Neutrophil (primary cell): ENCODE measurements around the gene DRD3.

Experiments
- H3K27ac ChIP-seq: fragments of 200-600 bp; sonication (generic); 2 replicates; pipeline ENCODE4 v1.5.1; 2016; ENCODE audit warnings: mild to moderate bottlenecking, moderate library complexity
- H3K27me3 ChIP-seq: fragments of 200-600 bp; sonication (generic); 2 replicates; pipeline ENCODE4 v1.6.0; 2016; ENCODE audit warnings: mild to moderate bottlenecking
- H3K36me3 ChIP-seq: fragments of 200-600 bp; sonication (generic); 2 replicates; pipeline ENCODE4 v1.5.1; 2017
- H3K4me1 ChIP-seq, 2 experiments: fragments of 200-600 bp in 1 of 2; sonication (generic) in 1 of 2; 1 replicate in 1 of 2; 2 replicates in 1 of 2; pipeline versions ENCODE4 v1.5.1 to v1.6.1; 2013 to 2016; ENCODE audit warnings: low read depth in 1 of 2, low read length in 1 of 2, mild to moderate bottlenecking in 1 of 2, moderate library complexity in 1 of 2; ENCODE audit not compliant: control insufficient read depth in 1 of 2, insufficient read depth in 1 of 2
- H3K4me3 ChIP-seq, 2 experiments: fragments of 200-600 bp in 1 of 2; sonication (generic) in 1 of 2; 1 replicate in 1 of 2; 2 replicates in 1 of 2; pipeline ENCODE4 v1.5.1; 2013 to 2016; ENCODE audit warnings: low read depth in 1 of 2, low read length in 1 of 2, mild to moderate bottlenecking in 1 of 2, moderate library complexity in 1 of 2
- H3K9me3 ChIP-seq: fragments of 200-600 bp; sonication (generic); 2 replicates; pipeline ENCODE4 v1.5.1; 2016
- TF ChIP-seq, protein P1 (sequence below): fragments of 200-600 bp; sonication (generic); IDR thresholded peaks from 2 replicates; pipeline ENCODE4 v1.5.1; 2016; ENCODE audit warnings: antibody characterized with exemption

DRD3 gene

DNA sequence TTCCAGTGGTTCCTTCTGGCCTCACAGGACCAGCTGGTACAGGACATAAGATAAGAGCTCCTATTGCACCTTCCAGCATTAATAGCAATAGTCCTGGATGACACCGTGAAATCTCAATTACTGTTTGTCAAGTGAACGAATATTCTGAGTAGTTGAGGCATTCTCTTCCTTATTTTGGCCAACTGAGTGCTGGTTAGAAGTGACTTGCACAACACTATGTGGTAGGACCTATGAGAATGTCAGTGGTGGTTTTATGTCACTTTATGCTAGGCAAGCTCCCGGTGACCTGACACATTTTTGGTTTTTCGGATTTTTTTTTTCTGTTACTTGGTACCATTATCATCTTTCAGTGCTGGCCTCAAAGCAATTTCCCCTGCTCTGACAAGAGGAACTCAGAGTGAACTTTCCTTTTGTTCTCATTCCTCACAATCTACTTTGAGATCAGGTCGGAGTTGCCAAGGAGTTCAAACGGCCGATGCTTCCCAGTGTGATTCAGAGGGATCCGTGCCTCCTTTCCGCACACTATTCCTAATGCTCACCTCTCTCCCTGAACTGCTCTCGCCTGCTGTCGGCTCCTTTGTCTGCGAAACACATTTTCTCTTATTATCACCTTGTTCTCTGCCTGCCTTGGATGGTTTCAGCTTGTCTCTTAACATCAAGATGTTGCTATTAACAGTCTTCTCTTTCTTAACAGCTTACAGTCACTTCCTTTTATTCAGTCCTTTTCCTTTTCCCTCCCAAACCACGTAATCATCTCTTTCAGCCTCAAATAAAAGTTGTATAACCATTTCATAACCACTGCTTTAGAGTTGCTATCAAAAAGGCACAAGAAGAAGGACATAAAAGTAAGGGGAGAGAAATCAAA lies 86.5 kb downstream of the DRD3 start:
- TF ChIP-seq, protein P1, sequence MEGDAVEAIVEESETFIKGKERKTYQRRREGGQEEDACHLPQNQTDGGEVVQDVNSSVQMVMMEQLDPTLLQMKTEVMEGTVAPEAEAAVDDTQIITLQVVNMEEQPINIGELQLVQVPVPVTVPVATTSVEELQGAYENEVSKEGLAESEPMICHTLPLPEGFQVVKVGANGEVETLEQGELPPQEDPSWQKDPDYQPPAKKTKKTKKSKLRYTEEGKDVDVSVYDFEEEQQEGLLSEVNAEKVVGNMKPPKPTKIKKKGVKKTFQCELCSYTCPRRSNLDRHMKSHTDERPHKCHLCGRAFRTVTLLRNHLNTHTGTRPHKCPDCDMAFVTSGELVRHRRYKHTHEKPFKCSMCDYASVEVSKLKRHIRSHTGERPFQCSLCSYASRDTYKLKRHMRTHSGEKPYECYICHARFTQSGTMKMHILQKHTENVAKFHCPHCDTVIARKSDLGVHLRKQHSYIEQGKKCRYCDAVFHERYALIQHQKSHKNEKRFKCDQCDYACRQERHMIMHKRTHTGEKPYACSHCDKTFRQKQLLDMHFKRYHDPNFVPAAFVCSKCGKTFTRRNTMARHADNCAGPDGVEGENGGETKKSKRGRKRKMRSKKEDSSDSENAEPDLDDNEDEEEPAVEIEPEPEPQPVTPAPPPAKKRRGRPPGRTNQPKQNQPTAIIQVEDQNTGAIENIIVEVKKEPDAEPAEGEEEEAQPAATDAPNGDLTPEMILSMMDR, result no peak
- peak overlapping the region; percentile 75 for H3K27ac ChIP-seq

DNA sequence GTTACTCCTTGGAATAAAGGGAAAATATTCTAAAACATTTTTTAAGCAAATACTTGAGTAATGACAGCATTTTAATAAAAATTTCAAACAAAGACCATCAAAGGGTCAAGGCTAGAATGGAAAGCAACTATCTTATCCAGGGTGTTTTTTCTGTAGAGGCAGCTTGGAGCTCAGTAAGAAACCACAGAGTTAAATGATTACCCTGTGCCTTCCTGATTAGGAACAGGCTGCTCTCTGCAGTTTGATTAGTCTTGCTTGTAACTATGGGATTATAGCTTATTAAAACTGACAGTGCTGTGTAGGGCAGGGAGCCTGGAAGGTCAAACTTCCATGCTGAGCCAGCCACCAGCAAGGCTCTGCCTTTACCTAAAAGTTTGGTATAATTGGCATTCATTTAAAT lies 89.2 kb downstream of the DRD3 start:
- peaks cover 15 to 20% of the 10 kb centered on the region in 2 experiments for H3K4me1 ChIP-seq
- H3K4me3 ChIP-seq, result no peak overlapping the region
- H3K27ac ChIP-seq, result no peak overlapping the region
- H3K36me3 ChIP-seq, result peaks cover 27% of the 10 kb centered on the region
- TF ChIP-seq, protein P1, result no peak
- H3K9me3 ChIP-seq, result no peaks in the 10 kb centered on the region
- H3K27me3 ChIP-seq, result no peaks in the 10 kb centered on the region

More for the DNA sequence above, 86.5 kb downstream of the DRD3 start:
- Histone ChIP-seq H3K27me3 (no peaks in the 10 kb centered on the region), H3K4me1 (peaks cover 15 to 20% of the 10 kb centered on the region in 2 experiments), H3K36me3 (peaks cover 5% of the 10 kb centered on the region), H3K4me3 (peak overlapping the region; percentile 27 to 42), H3K9me3 (no peaks in the 10 kb centered on the region)

DNA sequence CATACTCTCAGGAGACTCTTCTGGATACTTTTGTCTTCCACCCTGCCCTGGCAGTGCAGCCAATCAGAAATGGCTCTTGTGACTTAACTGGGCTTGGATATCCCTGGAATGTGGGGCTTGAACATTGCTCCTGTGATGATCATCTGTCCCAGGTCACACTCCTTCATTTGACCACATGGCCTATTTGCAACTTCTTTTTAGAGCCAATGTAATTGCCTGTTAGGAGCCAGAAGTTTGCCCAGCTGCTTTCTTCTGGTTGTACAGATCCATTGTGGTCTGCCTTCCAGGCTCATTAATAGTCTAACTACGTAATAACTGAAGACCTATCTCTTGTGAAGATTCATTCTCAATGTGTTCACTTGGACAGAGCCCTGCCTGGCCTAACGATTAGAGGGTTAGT lies 92.5 kb downstream of the DRD3 start:
- Histone ChIP-seq H3K4me1 (no peaks in the 10 kb centered on the region), H3K4me3 (no peak overlapping the region), H3K27ac (no peak overlapping the region), H3K27me3 (no peaks in the 10 kb centered on the region), H3K9me3 (no peaks in the 10 kb centered on the region), H3K36me3 (peaks cover 34% of the 10 kb centered on the region)
- TF ChIP-seq, protein P1, result no peak

DNA sequence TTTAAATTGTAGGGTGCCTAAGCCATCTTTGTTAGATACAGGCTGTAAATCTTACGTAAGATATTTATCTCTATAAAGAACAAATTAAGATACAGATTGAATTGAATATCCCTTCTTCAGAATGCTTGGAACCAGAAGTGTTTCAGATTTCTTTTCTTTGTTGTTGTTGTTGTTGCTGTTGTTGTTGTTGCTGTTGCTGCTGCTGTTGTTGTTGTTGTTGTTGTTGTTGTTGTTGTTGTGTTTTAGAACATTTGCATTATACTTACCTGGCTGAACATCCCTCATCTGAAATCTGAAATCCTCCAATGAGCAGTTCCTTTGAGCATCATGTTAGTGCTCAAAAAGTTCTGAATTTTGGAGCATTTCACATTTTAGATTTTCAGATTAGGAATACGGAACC lies 95.7 kb downstream of the DRD3 start:
- no peak overlapping the region for H3K27ac ChIP-seq
- H3K4me3 ChIP-seq, result no peak overlapping the region
- H3K9me3 ChIP-seq, result no peaks in the 10 kb centered on the region
- no peaks in the 10 kb centered on the region for H3K4me1 ChIP-seq
- peaks cover 54% of the 10 kb centered on the region for H3K36me3 ChIP-seq
- no peaks in the 10 kb centered on the region for H3K27me3 ChIP-seq
- TF ChIP-seq, protein P1, result no peak

DNA sequence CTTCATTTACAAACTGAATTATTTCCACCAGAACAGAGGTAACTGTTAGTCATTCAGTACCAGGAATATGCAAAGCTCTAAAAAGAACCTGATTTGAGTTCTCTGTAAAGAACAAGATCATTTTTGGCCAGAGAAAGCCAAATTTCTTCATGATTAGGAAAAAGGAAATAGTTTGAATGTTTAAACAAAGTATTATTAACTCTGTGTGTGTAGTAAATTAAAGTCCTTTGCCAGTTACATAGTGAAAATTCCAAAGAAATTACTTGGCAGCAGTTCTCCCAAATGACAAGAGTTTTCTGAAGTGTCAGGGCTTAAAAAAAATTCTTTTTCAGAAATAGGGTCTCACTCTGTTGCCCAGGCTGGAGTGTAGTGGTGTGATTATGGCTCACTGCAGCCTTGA lies 97.8 kb downstream of the DRD3 start:
- Histone ChIP-seq H3K4me1 (no peaks in the 10 kb centered on the region), H3K27me3 (no peaks in the 10 kb centered on the region), H3K36me3 (peaks cover 56% of the 10 kb centered on the region), H3K4me3 (no peak overlapping the region), H3K27ac (no peak overlapping the region), H3K9me3 (no peaks in the 10 kb centered on the region)
- TF ChIP-seq, protein P1, result no peak
